ENCODE data around the gene HLA-DPA1. TPM values are rescaled to one million over a fixed set of nuclear protein-coding genes. Genes with fewer than 3 reads are reported as not detected.

HLA-DPA1 gene
- total RNA-seq, 1 experiment from 2014 or later: 2.6 TPM

GRCh38 chr6:33077908-33078307 is 4.5 kb upstream of the HLA-DPA1 start:
- no peak overlapping the region for H3K18ac ChIP-seq (ENCODE audit: insufficient read length, low read depth, low read length)
- WGBS (ENCODE audit: extremely low coverage, insufficient read length, low lambda C conversion rate): no CpG with 5 or more reads among the region's 5 CpGs
- peak overlapping the region in 1 of 3 experiments; percentile 9; a peak in 1 of 7 replicates for H3K27ac Mint-ChIP-seq
- no peak overlapping the region for H2AK5ac ChIP-seq (ENCODE audit: insufficient read length, low read length)
- no peak overlapping the region for H2BK15ac ChIP-seq (ENCODE audit: low read depth, low read length)
- H3K4me2 ChIP-seq (ENCODE audit: insufficient read depth, insufficient read length, low read length): no peak overlapping the region
- H3K9ac ChIP-seq (ENCODE audit: extremely low read depth, insufficient read length, low read length): no peak overlapping the region
- no peak overlapping the region for H2BK12ac ChIP-seq (ENCODE audit: insufficient read length, low read depth, low read length)
- no peaks in the 10 kb centered on the region for H4K20me1 ChIP-seq (ENCODE audit: control insufficient read depth, insufficient read depth, insufficient read length)
- peaks cover 20% of the 10 kb centered on the region for H3K27me3 Mint-ChIP-seq (ENCODE audit: low read depth)
- H3K79me2 ChIP-seq (ENCODE audit: insufficient read depth, low read length): no peaks in the 10 kb centered on the region
- H3K4me1 Mint-ChIP-seq: peaks cover 29 to 35% of the 10 kb centered on the region in 2 experiments
- no peak overlapping the region for H3K27ac ChIP-seq (ENCODE audit: insufficient read length, low read depth, low read length)
- no peak overlapping the region for H3K4me3 Mint-ChIP-seq
- no peak overlapping the region for H3K4ac ChIP-seq (ENCODE audit: low read depth, low read length)
- no peak overlapping the region for H2BK120ac ChIP-seq (ENCODE audit: low read depth, low read length, poor library complexity, severe bottlenecking)
- no peak overlapping the region for H3T11ph ChIP-seq (ENCODE audit: low read length)
- no peak for DNase-seq
- no peak overlapping the region for H2AFZ ChIP-seq (ENCODE audit: low read length)
- H4K8ac ChIP-seq (replicated peaks; ENCODE audit: insufficient read length, low read depth, low read length): no peak overlapping the region
- H2BK5ac ChIP-seq (ENCODE audit: insufficient read length, low read length): no peak overlapping the region
- H3K4me1 ChIP-seq (ENCODE audit: insufficient read depth, low read length): peaks cover 5% of the 10 kb centered on the region; the same call in 1 of the 2 replicates
- H2BK20ac ChIP-seq (ENCODE audit: low read depth, low read length, poor library complexity, severe bottlenecking): no peak overlapping the region
- H3K14ac ChIP-seq (ENCODE audit: insufficient read depth, low read length): no peak overlapping the region; the same call in 1 of the 2 replicates
- no peak overlapping the region for H3K23ac ChIP-seq (ENCODE audit: insufficient read length, low read depth, low read length)
- no peak overlapping the region for H3K56ac ChIP-seq (ENCODE audit: insufficient read length, low read depth, low read length)
- no peak overlapping the region for H4K5ac ChIP-seq (ENCODE audit: insufficient read length, low read depth, low read length)
- H3K36me3 Mint-ChIP-seq (ENCODE audit: insufficient read depth in 1 of 3, low read depth in 3 of 3): peaks cover 0 to 14% (median 4%) of the 10 kb centered on the region in 3 experiments; a peak in 2 of 7 replicates
- TF ChIP-seq CTCF (conservative IDR thresholded peaks at IDR 0.05): no peak
- no peak overlapping the region for H4K91ac ChIP-seq (ENCODE audit: insufficient read length, low read depth, low read length)
- no peaks in the 10 kb centered on the region; the same call in 1 of the 2 replicates for H3K27me3 ChIP-seq (ENCODE audit: insufficient read depth, low read length)
- peaks cover 0 to 6% of the 10 kb centered on the region in 2 experiments; a peak in 2 of 5 replicates for H3K9me3 Mint-ChIP-seq
- H3K23me2 ChIP-seq (ENCODE audit: insufficient read length, low read depth, low read length, poor library complexity, severe bottlenecking): peaks cover 11% of the 10 kb centered on the region
- no peaks in the 10 kb centered on the region for H3K79me1 ChIP-seq (ENCODE audit: insufficient read depth, low read depth, low read length, poor library complexity, severe bottlenecking)
- no peaks in the 10 kb centered on the region for H3K9me3 ChIP-seq (ENCODE audit: control insufficient read depth, low read depth, low read length)

Measured in H9 (cell line).